A549 (cell line): ENCODE measurements around the gene WWC1.

Source experiments
- CTCF ChIP-seq: fragments of >200 bp; sonication (Bioruptor Twin); formaldehyde crosslinking; IDR thresholded peaks from 3 replicates; pipeline ENCODE4 v1.5.1; 2016
- EP300 ChIP-seq, 2 experiments: fragments of >200 bp; sonication (Bioruptor Twin); formaldehyde crosslinking; IDR thresholded peaks; 2 replicates in 1 of 2; 3 replicates in 1 of 2; pipeline ENCODE4 v1.6.1; 2016 to 2017
- GATA3 ChIP-seq: IDR thresholded peaks from 2 replicates; pipeline ENCODE4 v1.6.1; 2012; ENCODE audit warnings: borderline replicate concordance
- MAX ChIP-seq: IDR thresholded peaks from 2 replicates; pipeline ENCODE4 v1.6.1; 2012
- PBX3 ChIP-seq: IDR thresholded peaks from 2 replicates; pipeline ENCODE4 v1.6.1; 2012
- PHF8 ChIP-seq: fragments of 200-600 bp; sonication (generic); IDR thresholded peaks from 2 replicates; pipeline ENCODE4 v1.6.1; 2016; ENCODE audit warnings: low read depth, mild to moderate bottlenecking, antibody characterized with exemption, moderate library complexity, borderline replicate concordance
- REST ChIP-seq: fragments of 200-600 bp; sonication (generic); IDR thresholded peaks from 2 replicates; pipeline ENCODE4 v1.6.1; 2016; ENCODE audit warnings: antibody characterized with exemption, mild to moderate bottlenecking, moderate library complexity
- RFX5 ChIP-seq: fragments of 450-650 bp; IDR thresholded peaks from 2 replicates; pipeline ENCODE4 v1.7.1; 2014; ENCODE audit warnings: antibody characterized with exemption, mild to moderate bottlenecking, moderate library complexity
- RNF2 ChIP-seq: fragments of 200-600 bp; sonication (generic); IDR thresholded peaks from 2 replicates; pipeline ENCODE4 v1.6.1; 2016; ENCODE audit warnings: low read depth, mild to moderate bottlenecking, antibody characterized with exemption, moderate library complexity, borderline replicate concordance

GRCh38 chr5:168353216-168353957 is 61.9 kb downstream of the WWC1 start:
- TF ChIP-seq GATA3 = no peak
- no peak for TF ChIP-seq REST
- no peak for TF ChIP-seq EP300 (IDR thresholded peaks at IDR 0.05)
- TF ChIP-seq CTCF = no peak
- TF ChIP-seq PHF8 = no peak
- no peak for TF ChIP-seq RFX5
- TF ChIP-seq MAX = no peak
- TF ChIP-seq PBX3 = no peak
- no peak for TF ChIP-seq RNF2
